PC-3 (cell line): Measurements from ENCODE around the gene KAT6B. TPM values are rescaled to one million over a fixed set of nuclear protein-coding genes. Genes with fewer than 3 reads are reported as not detected.

Experiments
- ATAC-seq: fragments of 200-7000 bp; cut with Tn5 transposase; 2 replicates; pipeline ENCODE4 v1.9.1; 2020; ENCODE audit warnings: mild to moderate bottlenecking, moderate library complexity
- BruUV-seq: library from RNA; stranded (reverse); fragments of 400-500 nt; replicated peaks from 2 replicates; lab custom pipeline; 2021; lab: Mats Ljungman, UMichigan
- CTCF ChIA-PET: fragments of 300-600 bp; sonication (Branson Sonifier 250); formaldehyde crosslinking; loops from one replicate; lab custom pipeline; 2022; ENCODE audit warnings: antibody characterized with exemption; lab: Charles Lee
- POLR2A ChIA-PET: fragments of 300-600 bp; sonication (Branson Sonifier 250); formaldehyde crosslinking; loops from one replicate; lab custom pipeline; 2022; ENCODE audit warnings: antibody characterized with exemption; ENCODE audit not compliant: unreplicated experiment; lab: Charles Lee
- DNase-seq: peaks from one replicate; pipeline ENCODE4 v3.0.0-alpha.2; 2015
- H2AFZ ChIP-seq: fragments of 300-600 bp; sonication (generic); 2 replicates; pipeline ENCODE4 v1.6.0; 2016; ENCODE audit warnings: antibody characterized with exemption, low read length
- H3F3A ChIP-seq: fragments of 300-600 bp; sonication (generic); one replicate; pipeline ENCODE4 v1.6.0; 2017; ENCODE audit warnings: antibody characterized with exemption, low read length, control low read depth, mild to moderate bottlenecking; ENCODE audit not compliant: unreplicated experiment
- H3K27ac ChIP-seq: fragments of 300-600 bp; sonication (generic); 2 replicates; pipeline ENCODE4 v1.5.1; 2016; ENCODE audit warnings: mild to moderate bottlenecking, low read length
- H3K27me3 ChIP-seq: fragments of 300-600 bp; sonication (generic); 2 replicates; pipeline ENCODE4 v1.6.1; 2016; ENCODE audit warnings: low read length, mixed read lengths
- H3K36me3 ChIP-seq: fragments of 300-600 bp; sonication (generic); 2 replicates; pipeline ENCODE4 v1.6.1; 2016; ENCODE audit warnings: low read depth, mixed run types, low read length, mixed read lengths
- H3K4me1 ChIP-seq: fragments of 300-600 bp; sonication (generic); 2 replicates; pipeline ENCODE4 v1.5.1; 2016; ENCODE audit warnings: low read length; ENCODE audit not compliant: insufficient read depth
- H3K4me2 ChIP-seq: fragments of 300-600 bp; sonication (generic); 2 replicates; pipeline ENCODE4 v1.6.0; 2016; ENCODE audit warnings: low read length
- H3K4me3 ChIP-seq: fragments of 300-600 bp; sonication (generic); 2 replicates; pipeline ENCODE4 v1.5.1; 2016; ENCODE audit warnings: mild to moderate bottlenecking, low read length, mixed read lengths
- H3K79me2 ChIP-seq: fragments of 300-600 bp; sonication (generic); 2 replicates; pipeline ENCODE4 v1.6.1; 2017; ENCODE audit warnings: low read length, mixed read lengths
- H3K9ac ChIP-seq: fragments of 300-600 bp; sonication (generic); 2 replicates; pipeline ENCODE4 v1.6.0; 2016; ENCODE audit warnings: mild to moderate bottlenecking, low read length
- H3K9me2 ChIP-seq: fragments of 300-600 bp; sonication (generic); replicated peaks from 2 replicates; pipeline ENCODE4 v1.6.1; 2016; ENCODE audit warnings: mixed run types, low read length, mixed read lengths
- H3K9me3 ChIP-seq: fragments of 300-600 bp; sonication (generic); 2 replicates; pipeline ENCODE4 v1.6.1; 2016; ENCODE audit warnings: low read length, mixed read lengths
- H4K20me1 ChIP-seq: fragments of 300-600 bp; sonication (generic); 2 replicates; pipeline ENCODE4 v1.6.1; 2016; ENCODE audit warnings: low read length, mixed read lengths
- EZH2 ChIP-seq: fragments of 300-600 bp; sonication (generic); IDR thresholded peaks from one replicate; pipeline ENCODE4 v1.6.1; 2017; ENCODE audit warnings: antibody characterized with exemption, mild to moderate bottlenecking, low read length; ENCODE audit not compliant: unreplicated experiment
- EZH2phosphoT487 ChIP-seq: fragments of 300-600 bp; sonication (generic); IDR thresholded peaks from 2 replicates; pipeline ENCODE4 v1.6.1; 2018; ENCODE audit warnings: mild to moderate bottlenecking, antibody characterized with exemption, low read length, borderline replicate concordance
- intact Hi-C: fragments of 100-400 bp; cut with micrococcal nuclease; formaldehyde crosslinking; loops from 2 replicates; pipeline ENCODE4 v1.9.0; 2023
- total RNA-seq: library from RNA; depleted of rRNA; stranded (reverse); fragments of >200 nt; gene quantifications from 2 replicates; pipeline ENCODE4 v1.2.3, GENCODE V29; 2014
- TF ChIP-seq, protein P1 (sequence below): fragments of 300-600 bp; sonication (generic); conservative IDR thresholded peaks from 2 replicates; pipeline ENCODE4 v1.5.1; 2017; ENCODE audit warnings: antibody characterized with exemption, low read depth, mild to moderate bottlenecking, low read length

Gene KAT6B
- total RNA-seq, 1 experiment from 2014 or later: 94.5 TPM

DNA sequence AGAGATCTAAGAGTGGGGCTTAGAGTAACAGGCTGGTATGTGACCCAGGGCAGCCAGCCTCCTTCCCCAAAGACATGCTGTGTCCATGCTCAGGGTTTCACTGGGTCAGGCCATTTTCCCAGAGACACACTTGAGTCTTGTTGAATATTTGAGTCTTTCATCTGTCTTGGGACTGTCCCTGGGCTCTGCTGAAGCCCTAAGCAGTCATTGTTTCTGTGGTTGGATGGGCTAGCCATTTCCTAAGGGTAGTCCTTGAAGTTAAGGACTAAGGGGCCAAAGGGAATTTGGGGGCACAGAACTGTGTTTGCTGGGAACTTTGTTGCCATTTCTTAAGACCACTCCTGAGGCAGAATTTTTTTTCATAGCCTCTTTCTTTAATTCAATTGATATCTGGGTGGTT lies 186.6 kb downstream of the KAT6B start:
- no TSS peak for BruUV-seq

GRCh38 chr10:75013522-75013921 lies 187.1 kb downstream of the KAT6B start:
- Histone ChIP-seq H3K9me2 (no peaks in the 10 kb centered on the region), H3K36me3 (peaks cover 13% of the 10 kb centered on the region; the same call in 1 of the 2 replicates), H3F3A (no peaks in the 10 kb centered on the region), H4K20me1 (no peaks in the 10 kb centered on the region), H3K27me3 (no peaks in the 10 kb centered on the region), H3K4me2 (no peak overlapping the region), H3K4me1 (no peaks in the 10 kb centered on the region), H2AFZ (no peak overlapping the region), H3K9ac (no peak overlapping the region), H3K79me2 (no peaks in the 10 kb centered on the region), H3K27ac (no peak overlapping the region), H3K9me3 (no peaks in the 10 kb centered on the region), H3K4me3 (no peak overlapping the region)
- TF ChIP-seq EZH2: no peak
- no peak for TF ChIP-seq EZH2phosphoT487
- TF ChIP-seq, protein P1, sequence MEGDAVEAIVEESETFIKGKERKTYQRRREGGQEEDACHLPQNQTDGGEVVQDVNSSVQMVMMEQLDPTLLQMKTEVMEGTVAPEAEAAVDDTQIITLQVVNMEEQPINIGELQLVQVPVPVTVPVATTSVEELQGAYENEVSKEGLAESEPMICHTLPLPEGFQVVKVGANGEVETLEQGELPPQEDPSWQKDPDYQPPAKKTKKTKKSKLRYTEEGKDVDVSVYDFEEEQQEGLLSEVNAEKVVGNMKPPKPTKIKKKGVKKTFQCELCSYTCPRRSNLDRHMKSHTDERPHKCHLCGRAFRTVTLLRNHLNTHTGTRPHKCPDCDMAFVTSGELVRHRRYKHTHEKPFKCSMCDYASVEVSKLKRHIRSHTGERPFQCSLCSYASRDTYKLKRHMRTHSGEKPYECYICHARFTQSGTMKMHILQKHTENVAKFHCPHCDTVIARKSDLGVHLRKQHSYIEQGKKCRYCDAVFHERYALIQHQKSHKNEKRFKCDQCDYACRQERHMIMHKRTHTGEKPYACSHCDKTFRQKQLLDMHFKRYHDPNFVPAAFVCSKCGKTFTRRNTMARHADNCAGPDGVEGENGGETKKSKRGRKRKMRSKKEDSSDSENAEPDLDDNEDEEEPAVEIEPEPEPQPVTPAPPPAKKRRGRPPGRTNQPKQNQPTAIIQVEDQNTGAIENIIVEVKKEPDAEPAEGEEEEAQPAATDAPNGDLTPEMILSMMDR: no peak
- ATAC-seq (no peak), DNase-seq (no peak)
- CTCF ChIA-PET: interaction anchor here (0.6 to 0.7 kb wide), 3 partner anchors 217 to 550 kb away, joined by 3 to 5 read pairs (median 4); no protein-coding TSS in a partner anchor
- POLR2A ChIA-PET: no interaction called here
- no TSS peak for BruUV-seq
- intact Hi-C loops: no loop called here

More for the DNA sequence above, 186.6 kb downstream of the KAT6B start:
- DNase-seq: no peak
- Histone ChIP-seq H4K20me1 (no peaks in the 10 kb centered on the region), H3K9me3 (no peaks in the 10 kb centered on the region), H2AFZ (no peak overlapping the region), H3K27me3 (no peaks in the 10 kb centered on the region), H3K9ac (no peak overlapping the region), H3K4me1 (no peaks in the 10 kb centered on the region), H3K4me3 (no peak overlapping the region), H3F3A (no peaks in the 10 kb centered on the region), H3K79me2 (no peaks in the 10 kb centered on the region), H3K36me3 (peaks cover 13% of the 10 kb centered on the region; the same call in 1 of the 2 replicates), H3K27ac (no peak overlapping the region), H3K9me2 (no peaks in the 10 kb centered on the region), H3K4me2 (no peak overlapping the region)
- ChIA-PET CTCF (interaction anchor here (0.6 to 0.7 kb wide), 2 partner anchors 217 to 550 kb away, joined by 3 to 4 read pairs; no protein-coding TSS in a partner anchor), POLR2A (no interaction called here)
- intact Hi-C loops: no loop called here
- TF ChIP-seq EZH2phosphoT487: no peak
- no peak for TF ChIP-seq EZH2
- TF ChIP-seq, protein P1: no peak
- ATAC-seq: no peak

DNA sequence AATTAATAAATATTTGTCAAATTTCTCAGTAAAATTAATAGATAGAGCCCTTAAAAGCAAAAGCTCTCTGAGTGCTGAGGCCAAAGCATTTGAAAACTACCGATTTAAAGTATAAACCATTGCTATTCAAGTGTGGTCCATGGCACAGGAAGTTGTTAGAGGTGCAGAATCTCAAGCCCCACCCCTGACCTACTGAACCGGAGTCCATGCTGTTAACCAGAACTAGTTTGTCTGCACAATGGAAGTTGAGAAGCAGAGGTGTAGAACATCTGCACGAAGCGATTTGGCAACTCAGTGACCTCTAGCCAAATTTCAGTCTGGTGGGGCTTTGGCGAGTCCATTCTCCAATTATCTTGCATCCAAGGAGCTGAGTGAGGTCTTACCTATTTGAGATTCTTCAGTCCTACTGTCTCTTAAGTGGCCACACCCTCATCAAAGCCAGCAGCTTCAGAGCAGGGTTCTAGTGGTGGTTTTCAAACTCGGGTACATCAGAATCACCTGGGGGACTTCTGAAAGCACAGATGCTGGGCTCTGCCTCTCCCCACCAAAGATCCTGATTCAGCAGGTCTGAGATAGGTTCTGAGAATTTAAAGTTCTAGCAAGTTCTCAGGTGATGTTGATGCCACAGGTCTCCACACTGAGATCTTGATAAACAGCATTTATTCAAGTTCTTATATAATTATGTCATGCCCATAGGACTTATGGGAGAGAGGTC lies 188.3 kb downstream of the KAT6B start:
- no TSS peak for BruUV-seq
- ChIA-PET POLR2A (no interaction called here), CTCF (no interaction called here)

More for the DNA sequence above, 188.3 kb downstream of the KAT6B start:
- Histone ChIP-seq H3K4me2 (no peak overlapping the region), H2AFZ (no peak overlapping the region), H3F3A (no peaks in the 10 kb centered on the region), H3K27me3 (no peaks in the 10 kb centered on the region), H3K9me2 (no peaks in the 10 kb centered on the region), H3K79me2 (no peaks in the 10 kb centered on the region), H3K27ac (no peak overlapping the region), H4K20me1 (no peaks in the 10 kb centered on the region), H3K9me3 (no peaks in the 10 kb centered on the region), H3K4me1 (no peaks in the 10 kb centered on the region), H3K9ac (no peak overlapping the region), H3K4me3 (no peak overlapping the region), H3K36me3 (peaks cover 13% of the 10 kb centered on the region; the same call in 1 of the 2 replicates)
- TF ChIP-seq, protein P1: no peak
- TF ChIP-seq EZH2phosphoT487: no peak
- TF ChIP-seq EZH2: no peak
- no peak for DNase-seq
- intact Hi-C loops: no loop called here
- ATAC-seq: no peak
